Measurements from ENCODE around the gene EEFSEC.

The EEFSEC gene

DNA sequence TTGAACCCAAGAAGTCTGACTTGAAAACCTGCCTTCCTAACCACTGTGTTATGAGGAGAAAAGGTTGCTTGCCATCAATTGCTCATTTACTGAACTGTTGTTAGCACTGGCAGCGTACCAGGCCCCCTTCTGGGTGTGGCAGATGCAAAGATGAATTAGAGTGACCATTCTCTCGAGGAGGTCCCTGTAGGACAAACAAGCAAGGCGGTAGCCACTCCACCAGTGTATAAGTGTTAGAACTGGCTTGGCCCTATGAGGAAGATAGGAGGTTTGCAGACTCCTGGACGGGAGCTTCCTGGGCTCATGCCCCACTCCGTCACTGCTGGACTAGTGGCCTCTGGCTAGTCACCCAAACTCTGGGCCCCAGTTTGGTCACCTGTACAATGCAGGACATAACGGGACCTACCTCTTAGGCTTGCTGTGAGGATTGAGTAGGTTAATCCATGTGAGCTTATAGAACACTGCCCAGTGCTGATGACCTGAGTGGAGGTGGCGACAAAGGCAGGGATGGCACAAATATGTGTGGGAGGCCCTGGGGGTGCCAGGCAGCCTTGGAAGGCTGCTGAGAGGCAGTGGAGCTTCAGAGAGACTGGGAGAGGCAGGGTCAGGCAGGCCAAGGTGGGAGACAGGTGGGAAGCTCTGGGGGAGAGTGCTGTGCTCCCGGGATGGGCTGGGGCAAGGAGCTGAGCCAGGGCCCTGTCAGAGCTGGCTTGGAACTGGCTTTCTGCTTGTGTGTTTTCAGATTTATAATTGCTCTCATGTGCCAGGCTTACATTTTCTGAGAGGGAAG is 167.5 kb downstream of the EEFSEC start:
- H3K4me3 ChIP-seq (ENCODE audit: low read length): no peak overlapping the region
- DNase-seq (ENCODE audit: low read depth, low spot score): no peak

DNA sequence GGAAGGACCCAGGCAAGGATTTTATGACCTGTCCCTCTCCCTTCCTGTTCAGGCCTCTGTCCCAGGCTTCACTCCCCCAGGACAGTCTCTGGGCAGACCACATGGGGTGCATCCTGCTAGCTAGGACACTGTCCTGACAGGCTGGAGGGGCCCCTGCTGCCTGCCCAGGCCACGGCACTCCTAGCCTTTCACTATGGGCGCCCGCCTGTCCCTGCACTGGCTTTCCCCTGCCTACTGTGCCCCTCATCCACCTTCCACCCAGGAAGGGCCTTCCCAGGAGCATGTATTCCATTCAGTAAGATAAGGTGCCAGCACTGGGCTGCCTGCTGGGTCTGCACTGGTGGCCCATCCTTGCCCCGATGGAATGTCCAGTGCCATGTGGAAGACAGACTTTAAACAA is 168.1 kb downstream of the EEFSEC start:
- DNase-seq (ENCODE audit: low read depth, low spot score): no peak
- H3K4me3 ChIP-seq (ENCODE audit: low read length): no peak overlapping the region

DNA sequence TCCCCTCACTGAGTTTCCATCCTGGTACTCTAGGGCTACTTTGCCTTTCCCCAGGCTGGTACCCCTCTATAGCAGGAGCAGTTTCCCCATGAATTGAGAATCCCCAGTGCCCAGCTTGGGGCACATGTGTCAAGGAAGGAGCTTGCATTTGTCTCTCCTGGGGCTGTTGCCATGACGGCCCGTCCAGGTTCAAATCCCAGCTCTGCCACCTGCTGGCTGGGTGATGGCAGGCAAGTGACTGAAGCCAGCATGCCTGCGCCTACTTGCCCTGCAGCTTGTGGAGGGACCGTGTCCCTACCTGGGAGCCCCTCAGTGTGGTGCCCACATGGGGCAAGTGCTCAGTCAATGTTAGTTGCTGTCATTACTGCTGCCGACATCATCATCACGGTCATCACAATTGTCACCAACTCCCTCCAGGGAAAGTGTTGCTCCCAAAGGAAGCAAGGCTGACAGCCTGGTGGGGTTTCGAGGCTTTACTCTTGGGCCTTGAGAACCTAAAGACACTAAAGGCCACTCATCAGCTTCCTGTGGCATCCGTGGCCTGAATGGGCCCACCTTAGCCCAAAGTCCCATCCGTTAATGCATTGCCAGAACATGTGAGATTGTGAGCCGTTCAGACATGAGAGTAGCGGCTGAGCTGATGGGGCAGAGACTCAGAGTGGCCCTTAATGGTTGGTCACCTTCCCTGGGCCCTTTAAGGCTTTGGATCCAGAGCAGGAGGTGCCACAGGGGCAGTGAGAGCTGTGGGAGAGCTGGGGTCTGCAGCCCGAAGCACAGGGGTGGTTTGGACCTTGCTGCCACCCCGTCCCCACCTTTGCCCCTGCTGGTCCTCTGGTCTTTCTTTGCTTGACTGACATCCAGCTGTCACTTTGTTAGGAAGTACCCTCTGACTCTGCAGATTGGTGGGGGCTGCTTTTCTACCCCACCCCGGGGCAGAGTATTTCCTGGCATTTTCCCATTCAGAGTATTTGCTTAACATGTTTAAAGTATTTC is 169.0 kb downstream of the EEFSEC start:
- H3K4me3 ChIP-seq (ENCODE audit: low read length): no peak overlapping the region
- DNase-seq (ENCODE audit: low read depth, low spot score): peak; percentile 54

DNA sequence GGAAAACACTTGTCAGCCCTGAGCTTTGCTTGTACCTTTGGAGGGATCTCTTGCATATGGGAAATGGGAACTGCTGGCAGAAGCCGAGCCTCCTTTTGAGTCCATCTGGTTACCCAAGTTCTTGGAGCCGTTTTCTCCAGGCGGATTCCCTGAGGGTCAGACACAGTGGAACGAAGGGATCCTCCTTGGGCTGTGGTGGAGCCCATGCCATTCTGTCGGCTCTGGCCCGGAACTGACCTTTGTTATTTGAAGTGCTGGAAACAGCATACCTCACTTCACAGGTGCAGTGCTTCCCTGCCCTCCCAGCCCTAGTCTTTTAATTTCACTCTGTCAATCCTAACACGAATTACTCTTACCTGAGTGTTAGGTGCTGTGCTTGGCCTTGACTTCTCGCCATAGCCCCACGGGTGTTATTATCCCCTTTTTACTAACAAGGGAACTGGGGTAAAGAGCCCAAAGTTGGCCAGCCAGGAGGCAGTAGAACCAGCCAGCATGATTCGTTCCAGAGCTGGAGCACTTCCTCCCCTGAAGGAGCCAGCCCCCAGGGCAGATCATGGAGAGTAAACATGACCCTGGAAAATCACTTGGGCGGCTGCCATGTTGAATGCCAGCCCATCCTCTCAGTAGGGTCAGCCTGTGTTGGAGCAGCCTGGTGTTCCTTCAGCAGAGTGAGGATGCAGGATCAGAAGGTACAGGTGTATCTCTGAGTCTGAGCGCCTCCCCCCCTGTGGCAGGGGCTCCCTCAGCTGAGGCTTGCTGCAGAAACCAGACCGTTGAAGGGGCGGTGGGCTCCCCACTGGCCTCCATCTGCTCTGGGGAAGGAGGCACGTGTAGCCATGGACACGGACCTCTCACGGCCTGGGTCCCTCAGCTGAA is 170.2 kb downstream of the EEFSEC start:
- no peak for DNase-seq (ENCODE audit: low read depth, low spot score)
- H3K4me3 ChIP-seq (ENCODE audit: low read length): no peak overlapping the region

DNA sequence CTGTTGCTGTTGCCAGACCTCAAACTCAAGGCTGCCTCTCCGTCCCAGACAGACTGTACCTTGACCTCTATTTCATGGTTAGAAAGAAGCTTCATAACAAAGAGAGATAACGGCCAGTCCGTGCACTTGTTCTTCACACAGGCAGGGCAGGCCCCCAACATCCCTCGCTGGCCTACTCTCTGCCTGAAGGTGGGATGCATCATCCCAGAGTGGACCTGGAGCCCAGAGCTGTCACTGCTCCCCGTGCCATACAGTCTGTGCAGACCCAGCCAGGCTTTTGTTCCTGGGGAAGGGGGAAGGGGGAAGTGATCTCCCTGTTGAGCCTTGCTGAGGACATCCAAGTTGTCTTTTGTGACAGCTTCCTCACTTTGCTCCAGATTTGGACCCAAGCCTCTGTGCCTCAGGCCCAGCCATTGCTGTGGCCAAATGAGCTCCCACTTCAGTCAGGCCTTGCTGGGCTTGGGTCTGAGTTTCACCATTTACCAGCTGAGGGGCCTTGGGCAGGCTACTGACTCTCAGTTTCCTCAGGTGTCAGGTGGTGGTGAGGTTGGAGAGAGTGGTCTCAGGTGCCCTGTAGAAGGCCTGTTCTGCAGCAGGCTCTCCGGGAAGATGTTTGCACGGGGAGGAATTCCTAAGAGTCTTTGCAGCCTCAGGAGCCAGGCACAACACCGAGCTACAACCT is 171.8 kb downstream of the EEFSEC start:
- no peak overlapping the region for H3K4me3 ChIP-seq (ENCODE audit: low read length)
- DNase-seq (ENCODE audit: low read depth, low spot score): no peak

DNA sequence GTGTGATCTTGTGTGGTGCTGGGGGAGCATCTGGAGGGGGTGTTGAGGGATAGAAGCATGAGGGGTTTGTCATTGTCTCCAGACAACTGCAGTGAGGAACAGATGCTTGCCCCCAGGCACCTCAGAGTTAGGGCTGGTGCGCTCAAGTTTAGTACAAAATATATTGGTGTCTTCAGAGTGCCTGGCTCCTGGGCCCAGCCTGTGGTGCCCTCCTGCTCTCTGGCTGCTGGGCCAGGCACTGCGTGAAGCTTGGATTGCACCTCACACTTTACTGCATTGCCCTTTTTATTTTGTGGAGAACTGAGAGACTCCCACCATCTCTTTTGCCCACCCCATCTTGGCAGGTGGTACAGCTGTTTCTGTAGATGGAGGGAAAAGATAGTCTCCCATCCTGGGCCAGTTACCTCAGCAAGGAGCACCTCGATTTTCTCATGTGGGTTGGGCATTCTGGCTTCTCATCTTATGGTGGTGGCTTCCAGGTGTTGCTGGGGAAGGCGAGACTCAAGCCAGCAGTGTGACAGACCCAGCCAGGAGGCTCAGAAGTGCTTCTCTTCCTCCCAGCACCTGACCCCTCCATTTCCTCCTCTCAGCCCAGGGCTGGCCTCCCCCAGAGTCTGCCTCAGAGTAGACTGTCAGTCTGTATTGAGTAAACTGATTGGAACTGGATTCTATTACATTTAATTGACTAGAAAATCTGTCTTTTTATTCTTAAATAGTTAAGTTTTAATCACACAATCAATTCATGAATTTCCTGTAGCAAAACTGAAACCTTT is 173.0 kb downstream of the EEFSEC start:
- H3K4me3 ChIP-seq (ENCODE audit: low read length): no peak overlapping the region
- DNase-seq (ENCODE audit: low read depth, low spot score): no peak

DNA sequence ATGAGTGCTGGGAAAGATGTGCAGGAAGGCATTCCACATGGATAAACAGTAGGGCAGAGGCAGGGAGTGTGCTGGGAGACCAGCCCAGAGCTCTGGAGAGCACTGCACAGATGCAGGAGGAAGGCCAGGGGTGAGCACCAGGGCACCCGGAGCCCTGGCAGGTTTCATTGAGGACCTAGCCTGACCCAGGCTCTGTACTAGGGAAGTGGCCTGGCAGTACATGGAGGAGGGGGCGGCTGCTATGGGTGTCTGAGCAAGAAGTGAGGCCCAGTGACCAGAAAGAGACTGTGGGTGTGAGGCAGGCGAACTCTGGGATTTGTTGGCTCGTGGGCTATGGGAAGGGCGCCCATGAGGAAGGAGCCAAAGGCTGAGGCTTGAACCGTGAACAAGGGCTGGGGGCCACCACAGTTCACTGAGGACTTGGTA is 174.3 kb downstream of the EEFSEC start:
- H3K4me3 ChIP-seq (ENCODE audit: low read length): no peak overlapping the region
- DNase-seq (ENCODE audit: low read depth, low spot score): no peak

DNA sequence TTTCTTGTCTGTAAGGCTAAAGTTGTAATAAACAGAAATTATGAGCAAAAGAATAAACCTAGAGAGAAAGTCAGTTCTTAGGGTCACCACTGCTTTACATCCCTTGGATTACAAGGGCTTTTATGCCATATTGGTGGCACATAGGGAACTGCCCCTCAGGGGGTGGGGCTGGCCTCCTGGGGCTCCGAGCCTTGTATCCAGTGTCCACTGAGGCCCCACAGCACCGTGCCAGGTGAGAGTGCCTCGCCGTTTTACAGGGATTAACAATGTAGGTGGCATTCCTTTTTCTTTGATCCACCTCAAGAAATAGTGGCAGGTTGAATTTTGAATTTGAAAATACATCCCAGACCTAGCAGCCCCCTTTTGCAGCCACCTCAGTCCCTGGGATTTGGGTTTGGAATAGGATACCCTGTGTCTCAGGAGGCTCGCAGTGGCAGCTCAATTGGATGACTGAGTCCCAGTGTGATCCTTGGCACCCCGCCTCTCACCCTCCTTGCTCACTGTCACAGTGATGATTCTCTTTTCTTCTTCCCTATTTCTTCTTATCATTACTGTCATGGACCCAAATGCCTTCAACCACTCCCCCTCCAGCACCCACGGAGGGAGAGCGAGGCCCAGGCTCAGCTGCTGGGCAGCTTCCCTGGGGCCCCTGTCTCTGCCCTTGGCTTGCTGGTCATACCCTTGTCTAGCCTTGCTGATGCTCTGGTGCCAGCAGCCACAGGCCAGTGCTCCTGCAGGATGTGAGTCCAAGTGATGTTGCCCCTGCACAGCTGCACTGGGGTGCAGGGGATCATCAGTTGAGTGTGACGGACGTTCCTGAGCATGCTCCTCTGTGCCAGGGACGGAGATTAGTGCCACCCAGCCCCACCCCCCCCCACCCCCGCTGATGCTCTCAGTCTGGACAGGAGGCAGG is 175.5 kb downstream of the EEFSEC start:
- DNase-seq (ENCODE audit: low read depth, low spot score): no peak
- H3K4me3 ChIP-seq (ENCODE audit: low read length): no peak overlapping the region

DNA sequence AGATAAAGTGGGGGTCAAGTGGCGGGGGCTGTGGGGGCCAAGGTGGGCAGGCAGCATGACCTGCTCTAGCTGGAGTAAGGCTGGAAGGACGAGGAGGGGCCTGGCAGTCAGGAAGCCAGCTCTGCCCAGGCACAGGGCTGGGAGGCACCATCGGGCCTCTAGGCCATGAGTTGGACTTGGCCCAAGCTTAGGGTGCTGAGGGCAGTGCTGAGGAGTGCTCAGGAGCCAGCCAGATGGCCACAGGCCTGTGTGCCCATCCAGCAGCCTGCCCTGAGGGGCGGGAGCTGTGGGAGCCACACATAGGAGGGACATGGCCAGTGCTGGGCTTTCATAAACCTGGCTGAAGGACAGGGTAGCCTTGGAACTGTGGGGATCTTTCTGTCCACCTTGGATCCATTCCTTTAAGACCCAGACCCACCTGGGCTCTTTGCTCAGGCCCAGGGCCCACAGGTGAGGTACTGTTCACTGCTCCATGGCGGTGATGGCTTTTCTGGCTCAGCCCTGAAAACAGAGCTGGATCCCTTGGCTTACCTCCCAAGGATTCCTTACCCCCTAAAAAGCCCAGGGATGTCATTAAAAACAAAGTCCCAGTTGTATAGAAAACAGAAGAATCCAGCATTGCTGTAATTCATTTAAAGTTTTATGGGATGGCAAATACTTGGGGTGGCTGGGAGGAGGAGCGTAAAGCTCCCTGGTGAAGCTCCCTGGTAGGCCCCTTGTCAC is 176.4 kb downstream of the EEFSEC start:
- no peak for DNase-seq (ENCODE audit: low read depth, low spot score)
- no peak overlapping the region for H3K4me3 ChIP-seq (ENCODE audit: low read length)

DNA sequence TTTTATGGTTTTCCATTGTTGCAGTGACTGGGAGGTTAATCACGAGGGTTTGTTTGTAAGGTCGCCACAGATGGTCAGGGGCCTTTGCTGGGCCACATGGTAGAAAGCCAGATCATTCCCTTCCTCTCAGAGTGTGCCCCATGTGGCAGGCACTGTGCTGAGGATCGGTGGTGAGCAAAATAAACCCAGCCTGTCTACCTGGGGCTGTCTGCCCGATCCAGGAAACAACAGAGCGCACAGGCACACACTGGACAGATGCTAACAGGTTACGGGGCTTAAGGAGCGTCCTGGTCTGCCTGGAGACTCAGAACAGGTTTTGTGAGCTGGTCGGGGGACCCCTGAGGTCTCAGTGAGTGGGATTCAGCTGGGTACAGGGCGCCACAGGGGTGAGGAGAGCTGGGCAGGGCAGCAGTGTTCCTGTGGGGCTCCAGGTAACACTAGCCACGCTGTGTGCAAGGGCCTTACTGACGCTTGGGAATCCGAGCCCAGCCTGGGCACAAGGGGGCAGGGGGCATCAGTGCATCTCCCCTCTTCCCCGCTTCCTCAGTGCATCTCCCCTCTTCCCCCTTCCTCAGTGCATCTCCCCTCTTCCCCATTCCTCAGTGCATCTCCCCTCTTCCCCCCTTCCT is 177.0 kb downstream of the EEFSEC start:
- no peak overlapping the region for H3K4me3 ChIP-seq (ENCODE audit: low read length)
- DNase-seq (ENCODE audit: low read depth, low spot score): no peak

DNA sequence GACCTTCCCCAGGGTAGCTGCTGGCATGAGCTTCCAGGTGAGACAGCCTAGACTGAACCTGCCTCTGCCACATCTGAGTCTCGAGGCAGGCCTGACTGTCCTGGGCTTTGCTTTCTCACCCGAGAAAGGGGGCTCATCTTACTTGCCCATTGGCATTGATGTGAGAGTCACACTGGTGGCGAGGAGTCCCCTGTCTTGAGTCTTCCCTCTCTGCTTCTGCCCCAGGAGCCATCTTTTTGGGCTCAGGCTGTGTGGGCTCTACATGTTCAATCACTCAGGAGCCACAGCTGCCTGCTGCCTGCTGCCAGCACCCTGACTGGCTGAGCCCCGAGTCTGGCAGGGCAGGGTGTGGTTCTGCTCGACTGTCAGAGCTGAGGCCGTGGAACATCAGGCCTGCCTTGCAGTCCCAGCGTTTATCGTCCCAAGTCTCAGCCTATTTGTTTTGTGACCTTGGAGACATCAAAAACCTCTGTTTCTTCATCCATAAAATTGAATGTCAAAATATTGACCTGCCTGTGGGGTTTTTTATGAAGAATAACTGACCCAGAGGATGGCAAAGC is 180.9 kb downstream of the EEFSEC start:
- no peak for DNase-seq (ENCODE audit: low read depth, low spot score)
- H3K4me3 ChIP-seq (ENCODE audit: low read length): no peak overlapping the region

DNA sequence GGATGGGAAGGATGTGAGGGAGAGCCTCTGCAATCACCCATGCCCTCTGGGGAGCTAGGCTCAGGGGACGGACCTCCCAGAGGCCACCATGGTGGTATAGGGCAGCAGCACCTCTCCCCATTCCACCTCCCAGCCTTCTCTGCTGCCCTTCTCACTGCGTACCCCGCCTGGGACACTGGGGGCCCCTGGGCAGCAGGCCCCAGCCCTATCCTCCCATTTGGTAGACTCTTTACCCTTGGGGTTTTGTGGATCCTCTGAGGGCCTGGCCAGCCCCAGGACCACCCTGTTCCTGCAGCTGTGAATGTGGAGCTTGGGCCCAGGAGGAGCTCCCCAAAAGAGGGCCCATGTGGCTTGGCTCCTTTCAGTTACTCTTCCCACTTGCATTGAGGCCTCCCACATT is 181.5 kb downstream of the EEFSEC start:
- no peak for DNase-seq (ENCODE audit: low read depth, low spot score)
- H3K4me3 ChIP-seq (ENCODE audit: low read length): no peak overlapping the region

DNA sequence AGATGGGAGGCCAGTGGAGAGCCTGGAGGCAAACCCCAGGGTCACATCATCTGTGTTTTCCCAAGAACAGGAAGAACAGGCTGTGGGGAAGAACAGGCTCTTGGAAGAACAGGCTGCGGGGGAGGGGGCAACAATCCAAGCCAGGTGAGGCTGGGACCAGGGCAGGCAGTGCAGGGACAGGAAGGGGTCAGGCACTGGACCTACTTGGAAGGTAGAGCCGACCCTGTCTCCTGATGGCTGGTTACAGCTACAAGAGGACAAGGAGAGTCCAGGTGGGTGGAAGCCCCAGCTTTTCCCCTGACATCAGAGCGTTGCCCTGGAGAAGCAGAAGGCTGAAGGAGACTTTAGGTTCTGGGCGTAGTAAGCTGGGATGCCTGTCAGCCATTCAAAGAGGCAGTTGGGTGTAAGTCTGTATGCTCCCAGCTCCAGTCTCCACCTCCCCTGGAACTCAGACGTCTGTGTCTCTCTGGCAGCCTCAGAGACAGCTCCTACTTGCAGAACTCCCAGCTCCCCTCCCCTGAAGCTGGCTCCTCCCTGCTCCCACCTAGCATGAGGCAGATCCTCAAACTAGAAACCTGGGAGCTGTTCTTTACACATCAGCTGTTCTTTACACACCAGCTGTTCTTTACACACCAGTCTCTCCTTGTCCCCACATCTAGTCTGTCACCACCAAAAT is 182.5 kb downstream of the EEFSEC start:
- H3K4me3 ChIP-seq (ENCODE audit: low read length): no peak overlapping the region
- no peak for DNase-seq (ENCODE audit: low read depth, low spot score)

DNA sequence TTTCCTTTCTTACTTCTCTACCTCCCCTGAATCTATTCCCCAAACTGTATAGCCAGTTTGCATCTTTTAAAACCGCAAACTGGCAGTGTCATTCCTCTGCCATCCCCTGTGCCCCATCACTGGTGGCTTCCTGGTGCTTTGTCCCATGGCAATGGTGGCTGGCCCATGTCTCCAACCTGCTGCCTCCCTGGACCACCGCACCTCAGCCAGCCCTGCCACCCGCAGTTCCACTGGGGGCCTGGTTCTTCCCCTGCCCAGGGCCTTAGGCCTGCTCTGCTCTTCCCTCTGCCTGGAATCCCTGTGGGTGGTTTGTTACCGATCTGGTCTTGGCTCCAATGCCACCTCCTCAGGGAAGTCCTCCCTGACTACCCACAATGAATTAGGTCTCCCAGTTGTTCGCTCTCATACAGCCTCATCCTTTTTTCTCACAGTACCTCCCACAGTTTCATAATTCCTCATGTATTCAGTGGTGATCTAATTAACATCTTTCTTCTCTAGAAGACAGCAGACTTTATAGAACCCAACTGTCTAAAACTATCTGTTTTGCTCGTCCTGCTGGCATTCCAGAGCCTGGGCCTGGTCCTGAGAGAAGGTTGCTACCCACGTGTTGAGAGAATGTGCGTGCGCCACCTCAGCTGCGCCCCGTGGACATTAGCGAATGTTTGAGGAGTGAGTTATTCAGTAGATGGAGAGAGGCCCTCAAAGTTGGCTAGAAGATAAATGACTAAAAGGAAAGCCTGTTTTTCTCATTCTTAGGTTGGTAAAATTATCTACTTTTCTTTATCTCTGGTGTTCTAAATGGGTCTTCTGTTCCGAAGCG is 183.3 kb downstream of the EEFSEC start:
- no peak for DNase-seq (ENCODE audit: low read depth, low spot score)
- H3K4me3 ChIP-seq (ENCODE audit: low read length): no peak overlapping the region
